ENCODE data around the gene CHMP3. TPM values are rescaled to one million over a fixed set of nuclear protein-coding genes. Genes with fewer than 3 reads are reported as not detected.
A peak's percentile ranks its signal among the peaks of the same experiment; 100 is the strongest.
"Not testable (repeated sequence)": the region's sequence is repeated elsewhere in the genome, so short reads cannot be mapped to it uniquely, and the experiment has no call there.

Gene CHMP3
- total RNA-seq = 10 to 100 TPM; 59.6 to 60.2 TPM

- Mint-ChIP-seq H3K4me1 (ENCODE audit: low read depth) (peaks cover 24% of the 10 kb centered on the region), H3K9me3 (peaks cover 3 to 5% of the 10 kb centered on the region in 2 donors), H3K27ac (peak within 1 kb of the TSS; percentile 94), H3K36me3 (ENCODE audit: insufficient read depth in 2 of 2) (peaks cover 5 to 12% of the 10 kb centered on the region in 2 donors), H3K27me3 (ENCODE audit: low read depth) (no peaks in the 10 kb centered on the region), H3K4me3 (peak within 1 kb of the TSS; percentile 91 to 94)
- DNase-seq (peak; percentile 97), ATAC-seq (replicated peaks in 1 of 2) (peak; percentile 89 to 90)
Measured at GRCh38 chr2:86562922-86563649, at the start of gene CHMP3. Gene CHMP3 (minus strand): TSS chr2:86563443. CDS start chr2:86563348, 95 bp downstream.

- peaks cover 13% of the 10 kb centered on the region for H3K4me1 Mint-ChIP-seq (ENCODE audit: low read depth)
- no peaks in the 10 kb centered on the region for H3K27me3 Mint-ChIP-seq (ENCODE audit: low read depth)
- DNase-seq = no peak
- ATAC-seq (replicated peaks in 1 of 2) = no peak
- peak overlapping the region; percentile 38 for H3K27ac Mint-ChIP-seq
- peaks cover 12 to 30% of the 10 kb centered on the region in 2 donors for H3K36me3 Mint-ChIP-seq (ENCODE audit: insufficient read depth in 2 of 2)
- H3K4me3 Mint-ChIP-seq = no peak overlapping the region
- H3K9me3 Mint-ChIP-seq = no peaks in the 10 kb centered on the region
Measured at GRCh38 chr2:86610871-86611270, 47.6 kb upstream of the CHMP3 start.

GRCh38 chr2:86608832-86609410 is 45.7 kb upstream of the CHMP3 start:
- H3K27me3 Mint-ChIP-seq (ENCODE audit: low read depth) = no peaks in the 10 kb centered on the region
- no peak for ATAC-seq (replicated peaks in 1 of 2)
- H3K36me3 Mint-ChIP-seq (ENCODE audit: insufficient read depth in 2 of 2) = peaks cover 14 to 34% of the 10 kb centered on the region in 2 donors
- no peak overlapping the region for H3K4me3 Mint-ChIP-seq
- H3K9me3 Mint-ChIP-seq = no peaks in the 10 kb centered on the region
- H3K27ac Mint-ChIP-seq = no peak overlapping the region
- DNase-seq = no peak
- H3K4me1 Mint-ChIP-seq (ENCODE audit: low read depth) = peaks cover 12% of the 10 kb centered on the region

DNA sequence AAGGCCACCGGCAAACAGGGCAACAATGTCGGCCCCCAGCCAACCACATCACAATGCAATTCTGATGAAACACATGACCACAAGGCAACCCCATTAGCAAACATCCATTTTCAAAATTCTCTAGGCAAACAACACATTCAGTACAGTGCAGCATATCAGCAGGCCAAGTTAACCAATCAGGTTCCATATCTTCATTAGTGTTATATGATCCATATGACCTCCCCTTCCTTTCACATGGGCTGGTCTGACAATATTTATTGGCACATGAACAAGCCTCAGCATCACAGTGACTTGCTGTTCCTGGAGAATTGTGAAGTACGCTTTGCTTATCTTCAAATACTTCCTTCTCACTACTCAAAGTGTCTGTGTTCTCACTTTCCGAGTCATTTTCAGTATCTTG is 40.7 kb upstream of the CHMP3 start:
- no peaks in the 10 kb centered on the region for H3K27me3 Mint-ChIP-seq (ENCODE audit: low read depth)
- no peak overlapping the region for H3K27ac Mint-ChIP-seq
- ATAC-seq (replicated peaks in 1 of 2) (no peak), DNase-seq (no peak)
- no peak overlapping the region for H3K4me3 Mint-ChIP-seq
- H3K9me3 Mint-ChIP-seq = no peaks in the 10 kb centered on the region
- no peaks in the 10 kb centered on the region for H3K4me1 Mint-ChIP-seq (ENCODE audit: low read depth)
- peaks cover 4 to 35% of the 10 kb centered on the region in 2 donors for H3K36me3 Mint-ChIP-seq (ENCODE audit: insufficient read depth in 2 of 2)

- no peak for DNase-seq
- no peaks in the 10 kb centered on the region for H3K4me1 Mint-ChIP-seq (ENCODE audit: low read depth)
- no peak overlapping the region for H3K27ac Mint-ChIP-seq
- ATAC-seq (replicated peaks in 1 of 2) = no peak
- no peak overlapping the region for H3K4me3 Mint-ChIP-seq
- peaks cover under 1 to 12% of the 10 kb centered on the region in 2 donors for H3K36me3 Mint-ChIP-seq (ENCODE audit: insufficient read depth in 2 of 2)
- no peaks in the 10 kb centered on the region for H3K27me3 Mint-ChIP-seq (ENCODE audit: low read depth)
- H3K9me3 Mint-ChIP-seq = no peaks in the 10 kb centered on the region
Measured at GRCh38 chr2:86598966-86599365, 35.7 kb upstream of the CHMP3 start.

- Mint-ChIP-seq H3K36me3 (ENCODE audit: insufficient read depth in 2 of 2) (no peaks in the 10 kb centered on the region), H3K4me1 (ENCODE audit: low read depth) (no peaks in the 10 kb centered on the region), H3K27me3 (ENCODE audit: low read depth) (no peaks in the 10 kb centered on the region), H3K9me3 (no peaks in the 10 kb centered on the region), H3K27ac (no peak overlapping the region), H3K4me3 (no peak overlapping the region)
- ATAC-seq (replicated peaks in 1 of 2) (no peak), DNase-seq (no peak)
Measured at GRCh38 chr2:86596118-86596517, 32.9 kb upstream of the CHMP3 start.

DNA sequence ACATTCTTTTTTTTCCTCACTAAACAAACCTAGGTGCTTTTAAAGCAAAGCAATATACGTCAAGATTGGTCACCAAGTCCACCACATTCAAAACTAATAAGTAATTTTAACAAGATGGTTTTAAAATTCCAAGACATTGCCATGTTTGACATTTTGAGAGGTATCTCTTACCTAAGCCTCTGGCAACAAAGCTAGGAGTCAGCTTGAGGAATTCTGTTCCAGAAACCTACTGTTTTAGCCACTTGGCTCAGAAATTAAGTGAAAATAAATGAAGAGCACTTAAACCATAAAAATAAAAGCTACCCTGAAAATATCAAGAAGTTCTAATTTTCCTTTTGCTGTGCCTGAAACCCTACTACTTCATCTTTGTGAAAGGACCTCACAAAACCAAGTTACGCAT is 30.0 kb upstream of the CHMP3 start:
- DNase-seq = no peak
- no peak for ATAC-seq (replicated peaks in 1 of 2)
- no peak overlapping the region for H3K4me3 Mint-ChIP-seq
- H3K27me3 Mint-ChIP-seq (ENCODE audit: low read depth) = no peaks in the 10 kb centered on the region
- H3K9me3 Mint-ChIP-seq = peaks cover 0 to 2% of the 10 kb centered on the region in 2 donors
- no peaks in the 10 kb centered on the region for H3K36me3 Mint-ChIP-seq (ENCODE audit: insufficient read depth in 2 of 2)
- H3K27ac Mint-ChIP-seq = no peak overlapping the region
- H3K4me1 Mint-ChIP-seq (ENCODE audit: low read depth) = no peaks in the 10 kb centered on the region

- Mint-ChIP-seq H3K36me3 (ENCODE audit: insufficient read depth in 2 of 2) (no peaks in the 10 kb centered on the region), H3K27me3 (ENCODE audit: low read depth) (no peaks in the 10 kb centered on the region), H3K4me1 (ENCODE audit: low read depth) (no peaks in the 10 kb centered on the region), H3K4me3 (no peak overlapping the region), H3K9me3 (peaks cover 0 to 2% of the 10 kb centered on the region in 2 donors), H3K27ac (no peak overlapping the region)
- DNase-seq (no peak), ATAC-seq (replicated peaks in 1 of 2) (no peak)
Measured at GRCh38 chr2:86592547-86593230, 29.4 kb upstream of the CHMP3 start.

- H3K36me3 Mint-ChIP-seq (ENCODE audit: insufficient read depth in 2 of 2); DNase-seq; H3K4me1 Mint-ChIP-seq (ENCODE audit: low read depth); H3K4me3 Mint-ChIP-seq; H3K9me3 Mint-ChIP-seq; H3K27ac Mint-ChIP-seq; H3K27me3 Mint-ChIP-seq (ENCODE audit: low read depth); ATAC-seq (replicated peaks in 1 of 2): not testable (repeated sequence)
Measured at GRCh38 chr2:86589701-86590100, 26.5 kb upstream of the CHMP3 start.

- Mint-ChIP-seq H3K36me3 (ENCODE audit: insufficient read depth in 2 of 2) (peaks cover 0 to 1% of the 10 kb centered on the region in 2 donors), H3K9me3 (no peaks in the 10 kb centered on the region), H3K4me3 (peak overlapping the region in 1 of 2 donors; percentile 66), H3K27me3 (ENCODE audit: low read depth) (no peaks in the 10 kb centered on the region), H3K4me1 (ENCODE audit: low read depth) (peaks cover 20% of the 10 kb centered on the region), H3K27ac (peak overlapping the region; percentile 85)
- DNase-seq (peak; percentile 10 to 14), ATAC-seq (replicated peaks in 1 of 2) (peak; percentile 83 to 86)
Measured at GRCh38 chr2:86584151-86584913, 21.1 kb upstream of the CHMP3 start.

DNA sequence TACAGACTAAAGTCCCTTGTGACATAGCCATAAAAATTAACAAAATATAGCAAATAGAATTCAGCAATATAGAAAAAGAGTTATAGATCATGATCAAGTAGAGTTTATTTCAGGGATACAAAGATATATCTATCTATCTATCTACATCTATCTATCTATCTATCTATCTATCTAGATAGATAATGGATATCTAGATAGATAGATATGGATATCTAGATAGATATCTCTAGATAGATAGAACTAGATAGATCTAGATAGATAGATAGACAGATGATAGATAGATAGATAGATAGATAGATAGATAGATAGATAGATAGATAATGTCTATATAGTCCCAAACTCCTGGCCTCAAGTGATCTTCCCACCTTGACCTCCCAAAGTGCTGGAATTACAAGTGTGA is 17.3 kb upstream of the CHMP3 start:
- Mint-ChIP-seq H3K4me3 (no peak overlapping the region), H3K27me3 (ENCODE audit: low read depth) (no peaks in the 10 kb centered on the region), H3K27ac (no peak overlapping the region), H3K36me3 (ENCODE audit: insufficient read depth in 2 of 2) (peaks cover 0 to 4% of the 10 kb centered on the region in 2 donors), H3K4me1 (ENCODE audit: low read depth) (peaks cover 20% of the 10 kb centered on the region), H3K9me3 (no peaks in the 10 kb centered on the region)
- no peak for DNase-seq
- no peak for ATAC-seq (replicated peaks in 1 of 2)

DNA sequence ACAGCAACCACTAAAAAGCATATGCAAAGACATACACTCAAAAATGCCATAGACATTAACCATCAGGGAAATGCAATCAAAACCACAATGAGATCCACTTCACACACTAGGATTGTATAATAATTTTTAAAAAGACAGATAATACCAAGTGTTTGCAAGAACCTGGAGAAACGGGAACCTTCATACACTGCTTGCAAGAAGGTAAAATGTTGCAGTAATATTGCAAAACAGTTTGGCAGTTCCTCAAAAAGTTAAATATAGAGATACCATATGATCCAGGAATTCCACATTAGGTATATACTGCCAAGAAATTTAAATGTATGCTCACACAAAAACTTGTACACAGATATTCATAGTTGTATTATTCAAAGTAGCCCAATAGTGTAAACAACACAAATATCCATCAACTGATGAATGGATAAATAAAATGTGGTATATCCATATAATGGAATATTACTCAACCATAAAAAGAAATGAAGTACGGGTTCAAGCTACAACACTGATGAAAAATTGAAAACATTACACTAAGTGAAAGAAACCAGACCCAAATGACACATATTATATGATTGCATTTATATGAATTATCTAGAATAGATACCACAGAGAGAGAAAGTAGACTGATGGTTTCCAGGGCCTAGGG is 14.7 kb upstream of the CHMP3 start:
- Mint-ChIP-seq H3K9me3 (no peaks in the 10 kb centered on the region), H3K36me3 (ENCODE audit: insufficient read depth in 2 of 2) (peaks cover 0 to 4% of the 10 kb centered on the region in 2 donors), H3K4me1 (ENCODE audit: low read depth) (peaks cover 3% of the 10 kb centered on the region), H3K27me3 (ENCODE audit: low read depth) (no peaks in the 10 kb centered on the region), H3K27ac (peak overlapping the region; percentile 28), H3K4me3 (no peak overlapping the region)
- no peak for DNase-seq
- ATAC-seq (replicated peaks in 1 of 2) = no peak
